GM18517 (cell line): ENCODE measurements around the gene RXFP2.

Source experiments
- ATAC-seq: cut with Tn5 transposase; IDR thresholded peaks from one replicate; pipeline ENCODE4 v1.9.1; 2021; ENCODE audit warnings: mild to moderate bottlenecking, moderate library complexity; ENCODE audit not compliant: unreplicated experiment

The RXFP2 gene

GRCh38 chr13:31739226-31739625 is at the start of gene RXFP2:
Gene RXFP2 (plus strand): TSS chr13:31739526. CDS start chr13:31739613, 87 bp downstream.
- ATAC-seq = no peak

GRCh38 chr13:31697290-31697689 is 42.0 kb upstream of the RXFP2 start:
- ATAC-seq = no peak

GRCh38 chr13:31699650-31700049 is 39.7 kb upstream of the RXFP2 start:
- ATAC-seq = no peak

GRCh38 chr13:31703780-31704179 is 35.5 kb upstream of the RXFP2 start:
- no peak for ATAC-seq

GRCh38 chr13:31706105-31706504 is 33.2 kb upstream of the RXFP2 start:
- no peak for ATAC-seq

- ATAC-seq = no peak
Measured at GRCh38 chr13:31717583-31717982, 21.7 kb upstream of the RXFP2 start.

- ATAC-seq = no peak
Measured at GRCh38 chr13:31719214-31719613, 20.1 kb upstream of the RXFP2 start.

- no peak for ATAC-seq
Measured at GRCh38 chr13:31722673-31723072, 16.7 kb upstream of the RXFP2 start.

- no peak for ATAC-seq
Measured at GRCh38 chr13:31725841-31726240, 13.5 kb upstream of the RXFP2 start.

- no peak for ATAC-seq
Measured at GRCh38 chr13:31731921-31732320, 7.4 kb upstream of the RXFP2 start.

GRCh38 chr13:31733066-31733465 is 6.3 kb upstream of the RXFP2 start:
- ATAC-seq = no peak

GRCh38 chr13:31733647-31734046 is 5.7 kb upstream of the RXFP2 start:
- no peak for ATAC-seq

- ATAC-seq = peak; percentile 85
Measured at GRCh38 chr13:31742097-31742734, 2.9 kb downstream of the RXFP2 start.

GRCh38 chr13:31747291-31747690 is 8.0 kb downstream of the RXFP2 start:
- ATAC-seq = no peak

- ATAC-seq = no peak
Measured at GRCh38 chr13:31747966-31748365, 8.6 kb downstream of the RXFP2 start.

GRCh38 chr13:31749929-31750328 is 10.6 kb downstream of the RXFP2 start:
- ATAC-seq = no peak

- ATAC-seq = no peak
Measured at GRCh38 chr13:31755211-31755610, 15.9 kb downstream of the RXFP2 start.

GRCh38 chr13:31755803-31756212 is 16.5 kb downstream of the RXFP2 start:
- no peak for ATAC-seq

GRCh38 chr13:31756346-31756745 is 17.0 kb downstream of the RXFP2 start:
- no peak for ATAC-seq

- no peak for ATAC-seq
Measured at GRCh38 chr13:31761951-31762350, 22.6 kb downstream of the RXFP2 start.

- ATAC-seq = no peak
Measured at GRCh38 chr13:31764556-31764955, 25.2 kb downstream of the RXFP2 start.

GRCh38 chr13:31765138-31765785 is 25.9 kb downstream of the RXFP2 start:
- ATAC-seq = no peak
